Skeletal muscle tissue (tissue), 4 donors: ENCODE measurements around the gene RPL37. TPM values are rescaled to one million over a fixed set of nuclear protein-coding genes. Genes with fewer than 3 reads are reported as not detected.

ENCODE experiments used
- H3K27ac ChIP-seq: one replicate; pipeline ENCODE4 v1.7.0; 2013; ENCODE audit warnings: mild to moderate bottlenecking, low read depth, low read length, inconsistent platforms
- H3K27me3 ChIP-seq, 3 donors: one replicate each; pipeline ENCODE4 v1.7.0; 2013; ENCODE audit warnings: low read length in 3 of 3; ENCODE audit not compliant: control insufficient read depth in 3 of 3, insufficient read depth in 3 of 3
- H3K36me3 ChIP-seq, 3 donors: one replicate each; pipeline ENCODE4 v1.7.0; 2013; ENCODE audit warnings: low read length in 3 of 3; ENCODE audit not compliant: control insufficient read depth in 3 of 3, insufficient read depth in 3 of 3
- H3K4me1 ChIP-seq, 3 donors: one replicate each; pipeline ENCODE4 v1.7.0; 2013; ENCODE audit warnings: low read length in 3 of 3, mild to moderate bottlenecking in 3 of 3; ENCODE audit not compliant: control insufficient read depth in 3 of 3, insufficient read depth in 3 of 3
- H3K4me3 ChIP-seq, 3 donors: one replicate each; pipeline ENCODE4 v1.7.0; 2013; ENCODE audit warnings: low read length in 3 of 3
- H3K9ac ChIP-seq, 3 donors: one replicate each; pipeline ENCODE4 v1.7.0; 2013; ENCODE audit warnings: low read length in 3 of 3, mild to moderate bottlenecking in 3 of 3, moderate library complexity in 2 of 3, low read depth in 1 of 3
- H3K9me3 ChIP-seq, 3 donors: one replicate each; pipeline ENCODE4 v1.7.0; 2013; ENCODE audit warnings: low read length in 3 of 3; ENCODE audit not compliant: control insufficient read depth in 3 of 3
- total RNA-seq: library from RNA; depleted of rRNA; stranded (reverse); fragments of >200 nt; gene quantifications from one replicate; pipeline ENCODE4 v1.2.3, GENCODE V29; 2014
- donor health status: Osteomylitis.

RPL37 gene
- total RNA-seq, 1 donor from 2014 or later: 2,214 TPM

DNA sequence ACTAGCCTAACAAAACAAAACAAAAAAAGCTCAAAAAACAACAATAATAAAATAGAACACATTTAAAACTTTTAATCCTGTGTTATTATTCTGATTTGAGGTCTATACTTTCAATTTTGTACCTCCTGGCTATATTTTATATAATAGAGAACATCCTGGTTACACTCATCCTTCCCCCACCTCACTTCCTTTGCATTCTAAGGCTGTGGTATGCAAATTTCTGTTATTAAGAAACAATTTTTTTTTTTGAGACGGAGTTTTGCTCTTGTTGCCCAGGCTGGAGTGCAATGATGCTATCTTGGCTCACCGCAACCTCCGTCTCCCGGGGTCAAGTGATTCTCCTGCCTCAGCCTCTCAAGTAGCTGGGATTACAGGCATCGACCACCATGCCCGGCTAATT lies 3.1 kb upstream of the RPL37 start:
- Histone ChIP-seq H3K4me3 (no peak overlapping the region), H3K4me1 (peaks cover 10 to 22% (median 15%) of the 10 kb centered on the region in 3 donors), H3K27ac (no peak overlapping the region), H3K9me3 (no peaks in the 10 kb centered on the region), H3K9ac (no peak overlapping the region), H3K36me3 (peaks cover 0 to 9% (median 3%) of the 10 kb centered on the region in 3 donors), H3K27me3 (no peaks in the 10 kb centered on the region)

DNA sequence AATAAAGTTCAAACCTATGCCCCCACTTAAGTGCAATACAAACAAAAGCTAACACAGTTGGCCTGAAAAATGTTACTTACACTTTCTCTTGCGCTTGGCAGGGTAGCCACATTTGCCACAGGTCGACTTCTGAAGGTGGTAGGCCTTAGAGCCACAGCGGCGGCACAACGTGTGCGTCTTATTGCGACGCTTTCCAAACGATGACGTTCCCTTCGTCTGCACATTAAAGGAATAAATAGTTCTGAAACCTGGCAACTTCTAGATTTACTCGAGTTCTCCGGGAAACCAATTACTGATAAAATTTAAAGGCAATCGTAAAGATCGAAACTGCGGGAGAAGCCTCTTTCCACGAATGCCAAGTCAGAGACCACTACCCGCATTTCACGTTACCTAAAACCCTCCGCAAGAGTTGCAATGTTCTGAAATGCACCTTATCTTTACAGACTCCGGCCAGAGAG lies 602 bp downstream of the RPL37 start:
- H3K9me3 ChIP-seq: no peaks in the 10 kb centered on the region
- peaks cover 20 to 41% (median 39%) of the 10 kb centered on the region in 3 donors for H3K36me3 ChIP-seq
- H3K27ac ChIP-seq: peak overlapping the region; percentile 96

DNA sequence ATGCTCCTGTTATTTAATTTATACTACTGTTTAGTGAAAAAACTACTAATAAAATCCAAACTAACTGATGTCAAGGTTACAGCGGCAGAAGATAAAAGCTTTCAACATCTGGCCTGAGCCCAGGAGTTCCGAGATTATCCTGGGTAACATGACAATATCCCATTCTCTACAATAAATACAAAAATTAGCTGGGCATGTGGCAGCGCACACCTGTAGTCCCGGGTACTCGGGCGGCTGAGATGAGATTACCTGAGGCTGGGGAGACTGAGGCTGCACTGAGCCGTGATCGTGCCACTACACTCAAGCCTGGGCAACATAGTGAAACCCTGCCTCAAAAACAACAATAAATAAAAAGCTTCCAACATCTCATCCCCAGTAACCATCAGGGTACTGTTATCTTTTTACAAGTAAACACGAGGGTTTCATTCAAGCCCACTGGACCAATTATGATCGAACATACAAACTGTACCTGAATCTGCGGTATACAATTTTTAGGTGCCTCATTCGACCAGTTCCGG lies 1.3 kb downstream of the RPL37 start:
- Histone ChIP-seq H3K27me3 (no peaks in the 10 kb centered on the region), H3K9me3 (no peaks in the 10 kb centered on the region), H3K9ac (peak overlapping the region; percentile 87 to 97 (median 90)), H3K4me3 (peak overlapping the region; percentile 89 to 92 (median 92)), H3K4me1 (peaks cover 10 to 26% (median 16%) of the 10 kb centered on the region in 3 donors), H3K27ac (peak overlapping the region; percentile 96), H3K36me3 (peaks cover 20 to 48% (median 45%) of the 10 kb centered on the region in 3 donors)

More for the DNA sequence above, 602 bp downstream of the RPL37 start:
- H3K4me3 ChIP-seq: peak overlapping the region; percentile 89 to 92 (median 92)
- H3K9ac ChIP-seq: peak overlapping the region; percentile 87 to 97 (median 90)
- H3K27me3 ChIP-seq: no peaks in the 10 kb centered on the region
- H3K4me1 ChIP-seq: peaks cover 10 to 26% (median 16%) of the 10 kb centered on the region in 3 donors

DNA sequence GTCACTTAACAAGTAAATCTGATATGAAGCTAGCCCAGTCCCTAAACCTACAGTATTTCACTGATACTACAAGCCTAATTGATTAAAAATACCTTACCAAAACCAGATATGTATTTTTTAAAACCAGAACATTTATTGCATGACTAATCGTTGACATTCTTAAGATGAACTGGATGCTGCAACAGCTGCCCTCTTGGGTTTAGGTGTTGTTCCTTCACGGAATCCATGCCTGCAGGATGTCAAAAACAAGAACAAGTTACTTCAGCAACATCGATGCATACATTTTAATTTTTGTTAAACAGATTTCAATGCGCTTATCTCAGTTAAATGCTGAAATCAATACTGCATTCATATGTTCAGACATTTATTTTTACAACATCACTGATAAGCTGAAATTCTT lies 2.7 kb downstream of the RPL37 start:
- Histone ChIP-seq H3K36me3 (peaks cover 27 to 59% (median 59%) of the 10 kb centered on the region in 3 donors), H3K27me3 (no peaks in the 10 kb centered on the region), H3K4me3 (no peak overlapping the region), H3K9ac (peak overlapping the region in 2 of 3 donors; percentile 4 to 8), H3K9me3 (no peaks in the 10 kb centered on the region), H3K27ac (no peak overlapping the region), H3K4me1 (peaks cover 10 to 26% (median 16%) of the 10 kb centered on the region in 3 donors)

DNA sequence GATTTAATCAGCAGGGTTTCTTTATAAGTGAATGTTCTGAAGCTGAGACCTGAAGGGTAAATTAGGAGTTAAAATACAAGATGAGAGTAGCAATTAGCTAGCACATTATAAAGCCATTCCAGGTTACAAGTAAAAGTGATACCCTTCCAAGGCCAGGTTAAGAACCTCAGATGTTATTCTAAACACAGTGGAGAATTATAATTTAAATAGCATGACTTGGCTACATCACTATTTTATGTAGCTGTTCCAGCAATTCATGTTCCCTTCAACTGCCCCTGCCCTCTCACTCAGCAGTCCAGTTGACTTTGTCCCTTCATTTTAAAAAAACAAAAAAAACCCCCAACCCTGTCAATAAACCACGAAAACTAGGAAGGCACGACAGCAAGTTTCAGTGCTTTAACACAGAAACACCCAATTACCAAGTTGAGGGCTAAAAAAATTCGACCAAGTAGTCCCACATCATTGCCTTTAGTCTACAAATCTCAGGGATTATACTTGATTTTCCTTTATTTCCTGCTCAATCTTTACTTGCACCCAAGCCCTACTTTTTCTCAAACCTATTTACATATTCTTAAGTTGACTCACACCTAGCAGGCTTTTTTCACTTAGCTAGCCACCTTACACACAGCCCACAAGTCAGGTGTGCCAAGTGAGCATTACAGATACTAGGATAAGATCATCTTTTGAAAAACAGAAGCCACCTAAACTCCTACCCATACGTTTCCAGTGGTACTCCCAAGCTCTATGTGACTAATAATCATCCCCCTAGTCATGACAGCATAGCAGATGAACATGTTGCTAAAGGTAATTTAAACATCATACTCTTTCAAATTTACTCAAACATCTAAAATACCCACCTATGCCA lies 3.4 kb downstream of the RPL37 start:
- H3K36me3 ChIP-seq: peaks cover 32 to 66% (median 63%) of the 10 kb centered on the region in 3 donors
- H3K9me3 ChIP-seq: no peaks in the 10 kb centered on the region
- H3K4me1 ChIP-seq: peaks cover 10 to 26% (median 16%) of the 10 kb centered on the region in 3 donors
- no peaks in the 10 kb centered on the region for H3K27me3 ChIP-seq
- H3K4me3 ChIP-seq: no peak overlapping the region
- H3K9ac ChIP-seq: peak overlapping the region in 1 of 3 donors; percentile 8
- no peak overlapping the region for H3K27ac ChIP-seq

DNA sequence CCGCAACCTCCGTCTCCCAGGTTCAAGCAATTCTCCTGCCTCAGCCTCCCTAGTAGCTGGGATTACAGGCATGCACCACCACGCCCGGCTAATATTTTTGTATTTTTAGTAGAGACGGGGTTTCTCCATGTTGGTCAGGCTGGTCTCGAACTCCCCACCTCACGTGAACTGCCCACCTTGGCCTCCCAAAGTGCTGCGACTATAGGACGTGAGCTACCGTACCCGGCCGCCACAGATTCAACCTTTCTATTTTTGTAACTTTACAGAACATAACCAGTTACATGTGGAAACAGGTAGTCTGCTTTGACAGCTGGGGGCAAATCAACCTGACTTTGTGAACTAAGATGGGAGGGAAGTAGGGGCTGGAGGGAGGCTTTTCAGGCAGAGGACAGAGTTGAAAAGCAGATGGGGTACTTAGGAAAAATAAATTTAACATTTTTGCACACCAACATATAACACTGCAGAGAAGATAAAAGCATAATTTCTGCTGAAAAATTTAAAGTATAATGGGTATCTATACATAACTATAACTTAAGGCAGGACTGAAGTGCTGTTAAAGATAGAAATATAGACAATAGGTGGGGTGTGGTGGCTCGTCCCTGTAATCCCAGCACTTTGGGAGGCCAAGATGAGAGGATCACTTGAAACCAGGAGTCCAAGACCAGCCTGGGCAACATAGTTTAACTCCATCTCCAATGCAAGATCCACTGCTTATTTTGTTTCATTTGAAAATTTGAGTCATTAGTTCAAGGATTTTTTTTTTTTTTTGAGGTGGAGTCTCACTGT lies 5.1 kb downstream of the RPL37 start:
- Histone ChIP-seq H3K36me3 (peaks cover 32 to 68% (median 67%) of the 10 kb centered on the region in 3 donors), H3K27me3 (no peaks in the 10 kb centered on the region), H3K4me3 (no peak overlapping the region), H3K4me1 (peaks cover 6 to 22% (median 14%) of the 10 kb centered on the region in 3 donors), H3K9ac (no peak overlapping the region), H3K9me3 (no peaks in the 10 kb centered on the region), H3K27ac (no peak overlapping the region)

DNA sequence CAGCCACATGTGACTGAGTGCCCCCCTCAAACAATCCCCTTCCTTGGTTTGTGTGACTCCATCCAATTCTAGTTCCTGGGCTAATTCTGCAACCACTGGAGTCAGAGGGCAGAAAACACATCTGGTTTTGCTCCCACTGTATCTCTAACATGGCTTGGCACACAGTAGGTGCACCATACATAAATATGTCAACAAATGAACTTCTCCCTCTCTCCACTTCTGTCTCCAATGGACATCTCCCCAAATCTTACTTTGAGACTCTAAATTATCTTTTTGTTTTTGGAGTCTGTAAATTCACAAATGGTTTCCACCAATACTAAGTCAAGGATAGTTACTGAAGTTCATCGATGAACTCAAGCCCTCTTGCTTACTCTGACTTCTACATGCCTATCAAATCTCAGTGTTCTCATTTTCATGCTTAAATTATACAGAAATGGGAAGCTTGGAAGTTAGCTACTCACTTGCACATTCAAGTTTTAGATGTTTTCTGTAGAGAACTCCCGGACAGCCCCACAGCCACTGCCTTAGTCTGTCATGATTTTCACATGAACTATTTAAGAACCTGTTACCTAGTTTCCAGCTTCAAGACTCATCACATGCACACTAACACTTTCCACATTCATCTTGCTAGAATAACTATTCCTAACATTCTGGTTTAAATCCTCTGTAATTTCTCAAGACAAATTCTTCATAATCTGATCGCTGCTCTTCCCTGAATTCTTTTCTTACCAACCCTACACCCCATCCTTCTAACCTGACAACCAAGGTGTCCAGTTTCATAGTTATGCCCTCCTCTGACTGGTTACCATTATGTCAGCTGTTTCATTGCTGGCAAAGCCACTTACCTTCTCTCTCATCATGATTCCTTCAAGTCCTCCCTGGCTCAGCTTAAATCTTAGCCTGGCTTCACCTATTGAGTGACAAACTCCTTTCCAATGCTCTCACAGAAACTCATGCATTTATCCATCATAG lies 6.0 kb downstream of the RPL37 start:
- Histone ChIP-seq H3K4me3 (no peak overlapping the region), H3K36me3 (peaks cover 32 to 68% (median 66%) of the 10 kb centered on the region in 3 donors), H3K27ac (no peak overlapping the region), H3K27me3 (no peaks in the 10 kb centered on the region), H3K4me1 (peaks cover 4 to 13% (median 9%) of the 10 kb centered on the region in 3 donors), H3K9ac (no peak overlapping the region), H3K9me3 (no peaks in the 10 kb centered on the region)

DNA sequence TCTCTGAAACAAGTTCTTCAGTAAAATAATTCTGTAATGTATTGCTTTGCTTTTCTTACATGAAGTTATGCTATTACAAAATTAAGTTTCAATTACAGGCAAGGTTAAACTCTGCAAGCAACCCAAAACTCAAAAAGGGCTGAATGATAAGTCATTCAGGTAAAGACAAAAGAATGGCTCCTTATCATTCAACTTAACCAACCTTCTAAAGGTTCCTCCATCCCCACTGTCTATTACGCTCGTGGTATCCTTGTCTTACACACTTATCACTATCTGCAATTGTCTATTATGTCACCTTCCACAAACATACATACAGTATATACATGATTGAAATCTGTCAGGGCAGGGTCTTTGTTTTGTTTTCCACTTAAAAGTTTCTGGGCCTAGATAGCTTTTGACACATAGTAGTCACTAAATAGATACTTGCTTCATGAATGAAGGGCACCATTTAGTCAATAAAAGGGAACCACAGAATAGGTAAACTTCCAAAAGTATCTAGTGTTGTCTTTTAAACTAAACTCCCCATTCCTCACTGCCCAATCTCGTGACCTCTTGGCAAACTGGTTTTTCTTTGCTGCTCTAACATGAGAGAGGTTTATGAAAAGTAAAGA lies 6.9 kb downstream of the RPL37 start:
- no peak overlapping the region for H3K4me3 ChIP-seq
- H3K4me1 ChIP-seq: peaks cover 0 to 4% (median under 1%) of the 10 kb centered on the region in 3 donors
- no peaks in the 10 kb centered on the region for H3K27me3 ChIP-seq
- peaks cover 32 to 65% (median 59%) of the 10 kb centered on the region in 3 donors for H3K36me3 ChIP-seq
- H3K9me3 ChIP-seq: no peaks in the 10 kb centered on the region
- H3K27ac ChIP-seq: no peak overlapping the region
- no peak overlapping the region for H3K9ac ChIP-seq
